Mesendoderm (in vitro differentiated cells): ENCODE data around the gene IL25.

ENCODE experiments used
- DNase-seq: peaks from one replicate; pipeline ENCODE4 v3.0.0; 2013
- H2AK5ac ChIP-seq: 2 replicates; pipeline ENCODE4 v1.6.1; 2013; ENCODE audit warnings: low read length, inconsistent platforms
- H2BK120ac ChIP-seq: 2 replicates; pipeline ENCODE4 v1.6.1; 2013; ENCODE audit warnings: low read depth, mild to moderate bottlenecking, low read length, moderate library complexity, mixed read lengths
- H2BK15ac ChIP-seq: replicated peaks from 2 replicates; pipeline ENCODE4 v1.6.1; 2013; ENCODE audit warnings: low read depth, mild to moderate bottlenecking, moderate library complexity
- H2BK5ac ChIP-seq: 2 replicates; pipeline ENCODE4 v1.6.1; 2013; ENCODE audit warnings: low read length, inconsistent platforms
- H3K18ac ChIP-seq: 2 replicates; pipeline ENCODE4 v1.6.1; 2013; ENCODE audit warnings: mild to moderate bottlenecking, low read length, mixed read lengths
- H3K23ac ChIP-seq: one replicate; pipeline ENCODE4 v1.6.1; 2013; ENCODE audit warnings: low read length
- H3K27ac ChIP-seq: 2 replicates; pipeline ENCODE4 v1.5.1; 2013; ENCODE audit warnings: low read depth, mild to moderate bottlenecking, inconsistent platforms, low read length, moderate library complexity
- H3K27me3 ChIP-seq: 2 replicates; pipeline ENCODE4 v1.6.1; 2013; ENCODE audit warnings: low read length, control low read depth, mild to moderate bottlenecking, inconsistent platforms; ENCODE audit not compliant: insufficient read depth, poor library complexity
- H3K36me3 ChIP-seq: 2 replicates; pipeline ENCODE4 v1.6.1; 2013; ENCODE audit warnings: low read length, inconsistent platforms; ENCODE audit not compliant: control insufficient read depth, insufficient read depth
- H3K4ac ChIP-seq: one replicate; pipeline ENCODE4 v1.6.1; 2013; ENCODE audit warnings: low read depth, mild to moderate bottlenecking, low read length, moderate library complexity
- H3K4me1 ChIP-seq: 2 replicates; pipeline ENCODE4 v1.6.1; 2013; ENCODE audit warnings: low read depth, low read length, inconsistent platforms; ENCODE audit not compliant: control insufficient read depth
- H3K4me2 ChIP-seq: 2 replicates; pipeline ENCODE4 v1.6.1; 2013; ENCODE audit warnings: low read length
- H3K4me3 ChIP-seq: 2 replicates; pipeline ENCODE4 v1.5.1; 2013; ENCODE audit warnings: mild to moderate bottlenecking, low read length
- H3K56ac ChIP-seq: one replicate; pipeline ENCODE4 v1.6.1; 2013; ENCODE audit warnings: low read length
- H3K79me1 ChIP-seq: 2 replicates; pipeline ENCODE4 v1.6.1; 2013; ENCODE audit warnings: low read length, inconsistent platforms
- H3K79me2 ChIP-seq: 2 replicates; pipeline ENCODE4 v1.6.1; 2013; ENCODE audit warnings: mild to moderate bottlenecking, low read length; ENCODE audit not compliant: control insufficient read depth, insufficient read depth
- H3K9ac ChIP-seq: 2 replicates; pipeline ENCODE4 v1.6.1; 2013; ENCODE audit warnings: low read length, inconsistent platforms
- H4K5ac ChIP-seq: one replicate; pipeline ENCODE4 v1.6.1; 2013; ENCODE audit warnings: low read length
- H4K8ac ChIP-seq: one replicate; pipeline ENCODE4 v1.6.1; 2013; ENCODE audit warnings: low read depth, mild to moderate bottlenecking, control low read depth, low read length, moderate library complexity
- WGBS: extraction: QIAGEN DNeasy Blood & Tissue Kit; methylation state at CpG from one replicate; pipeline ENCODE4 v1.1.7; 2013; ENCODE audit warnings: low lambda C conversion rate, missing lambda C conversion rate; ENCODE audit not compliant: insufficient coverage; ENCODE audit errors: extremely low coverage; 5-methylcytosine and 5-hydroxymethylcytosine counted together

IL25 gene

GRCh38 chr14:23356662-23357061 lies 15.9 kb upstream of the IL25 start:
- Histone ChIP-seq H3K56ac (no peak overlapping the region), H4K8ac (no peak overlapping the region), H3K23ac (no peak overlapping the region), H3K4me2 (no peak overlapping the region), H3K36me3 (no peaks in the 10 kb centered on the region), H3K27ac (no peak overlapping the region), H3K18ac (no peak overlapping the region), H3K4me3 (no peak overlapping the region), H3K4me1 (peaks cover 2% of the 10 kb centered on the region), H3K27me3 (no peaks in the 10 kb centered on the region), H3K4ac (no peak overlapping the region), H2BK5ac (no peak overlapping the region), H2BK15ac (no peak overlapping the region), H2AK5ac (no peak overlapping the region), H4K5ac (no peak overlapping the region), H2BK120ac (no peak overlapping the region), H3K79me1 (peaks cover 1% of the 10 kb centered on the region), H3K9ac (no peak overlapping the region), H3K79me2 (no peaks in the 10 kb centered on the region)
- no CpG with 5 or more reads among the region's 4 CpGs for whole genome bisulfite sequencing
- no peak for DNase-seq

DNA sequence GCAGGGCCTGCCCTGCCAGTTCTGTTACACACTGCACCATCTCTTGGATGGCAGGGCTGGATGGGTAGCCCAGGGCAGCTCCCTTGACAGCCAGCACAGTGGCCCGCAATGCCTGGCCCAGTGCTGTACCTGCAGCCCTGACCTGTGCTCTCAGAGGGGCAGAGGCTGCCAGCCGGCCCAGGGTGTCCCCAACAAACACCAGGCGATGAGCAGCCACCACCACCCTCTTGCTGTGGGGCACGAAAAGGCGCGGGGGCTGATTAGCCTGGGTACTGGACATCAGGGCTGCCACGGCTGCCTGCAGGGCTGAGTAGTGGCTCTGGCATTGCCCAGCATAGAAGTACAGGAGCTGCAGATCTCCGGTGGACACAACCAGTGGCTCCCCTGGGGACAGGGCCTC lies 15.3 kb upstream of the IL25 start:
- Histone ChIP-seq H3K4me2 (no peak overlapping the region), H3K79me2 (no peaks in the 10 kb centered on the region), H3K27me3 (no peaks in the 10 kb centered on the region), H3K27ac (no peak overlapping the region), H3K4me3 (no peak overlapping the region), H3K9ac (no peak overlapping the region), H2BK5ac (no peak overlapping the region), H2BK15ac (no peak overlapping the region), H4K5ac (no peak overlapping the region), H3K36me3 (no peaks in the 10 kb centered on the region), H3K4me1 (peaks cover 2% of the 10 kb centered on the region), H4K8ac (no peak overlapping the region), H3K56ac (no peak overlapping the region), H3K4ac (no peak overlapping the region), H3K23ac (no peak overlapping the region), H3K79me1 (peaks cover 6% of the 10 kb centered on the region), H3K18ac (no peak overlapping the region), H2BK120ac (no peak overlapping the region), H2AK5ac (no peak overlapping the region)
- no CpG with 5 or more reads among the region's 8 CpGs for WGBS
- DNase-seq, result no peak

DNA sequence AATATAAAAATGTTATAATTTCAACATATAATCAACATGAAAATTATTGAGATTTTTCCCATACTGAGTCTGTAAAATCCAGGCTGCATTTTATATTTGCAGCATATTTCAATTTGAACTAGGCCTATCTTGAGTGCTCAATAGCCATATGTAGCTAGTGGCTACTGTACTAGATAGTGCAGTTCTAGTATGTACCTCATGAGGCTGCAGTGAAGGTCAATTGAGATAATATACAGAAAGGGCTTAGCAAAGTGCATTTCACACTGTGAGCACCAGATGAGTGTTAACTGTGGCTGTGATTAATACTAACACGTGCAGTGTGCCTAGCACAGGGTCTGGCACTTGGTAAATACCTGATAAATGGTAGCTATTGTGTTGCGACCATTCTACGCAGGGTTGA lies 14.6 kb upstream of the IL25 start:
- Histone ChIP-seq H4K8ac (no peak overlapping the region), H3K27ac (no peak overlapping the region), H3K36me3 (no peaks in the 10 kb centered on the region), H3K4ac (no peak overlapping the region), H4K5ac (no peak overlapping the region), H3K4me3 (no peak overlapping the region), H3K79me1 (peaks cover 6% of the 10 kb centered on the region), H3K18ac (no peak overlapping the region), H2BK15ac (no peak overlapping the region), H2BK120ac (no peak overlapping the region), H2AK5ac (no peak overlapping the region), H3K9ac (no peak overlapping the region), H3K56ac (no peak overlapping the region), H3K27me3 (no peaks in the 10 kb centered on the region), H3K23ac (no peak overlapping the region), H3K4me1 (peaks cover 2% of the 10 kb centered on the region), H3K4me2 (no peak overlapping the region), H3K79me2 (no peaks in the 10 kb centered on the region), H2BK5ac (no peak overlapping the region)
- no CpG with 5 or more reads among the region's 3 CpGs for WGBS
- no peak for DNase-seq

DNA sequence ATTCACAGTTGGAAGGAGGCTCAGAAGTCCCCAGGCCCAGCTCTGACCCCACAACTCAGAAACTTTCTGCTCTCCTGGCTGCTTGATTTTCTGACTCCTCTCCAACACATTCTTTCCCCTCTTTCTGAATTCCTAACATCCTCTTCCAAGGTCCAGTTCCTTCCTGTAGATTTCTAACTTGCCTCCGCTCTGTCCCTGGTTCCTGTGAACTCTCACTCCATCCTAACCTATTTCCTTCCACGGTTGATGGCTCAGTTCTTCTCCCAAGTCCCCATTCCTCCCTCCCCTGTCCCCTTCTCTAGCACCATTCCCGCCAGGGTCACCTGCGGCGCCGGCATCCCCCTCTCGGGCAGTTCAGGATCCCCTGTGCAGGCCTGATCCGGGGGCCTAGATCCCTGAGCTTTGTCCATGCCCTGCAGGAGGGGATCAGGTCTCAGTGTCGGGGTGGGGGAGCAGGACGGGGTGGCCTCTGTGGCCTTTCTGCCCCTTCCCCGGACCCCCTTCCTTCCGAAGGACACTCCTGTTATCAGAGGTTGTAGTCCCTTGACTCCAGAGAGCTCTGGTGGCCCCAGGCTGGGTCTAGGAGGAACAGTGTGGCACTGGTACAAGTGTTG lies 13.9 kb upstream of the IL25 start:
- no peak overlapping the region for H3K23ac ChIP-seq
- H4K5ac ChIP-seq, result no peak overlapping the region
- H3K4me3 ChIP-seq, result no peak overlapping the region
- H3K27ac ChIP-seq, result no peak overlapping the region
- H2BK5ac ChIP-seq, result no peak overlapping the region
- H3K56ac ChIP-seq, result no peak overlapping the region
- H4K8ac ChIP-seq, result no peak overlapping the region
- H2BK15ac ChIP-seq, result no peak overlapping the region
- H2AK5ac ChIP-seq, result no peak overlapping the region
- H3K36me3 ChIP-seq, result no peaks in the 10 kb centered on the region
- H3K79me1 ChIP-seq, result peaks cover 8% of the 10 kb centered on the region
- no peaks in the 10 kb centered on the region for H3K79me2 ChIP-seq
- no peak overlapping the region for H3K9ac ChIP-seq
- H3K27me3 ChIP-seq, result no peaks in the 10 kb centered on the region
- no peak overlapping the region for H3K4me2 ChIP-seq
- H3K4ac ChIP-seq, result no peak overlapping the region
- no peak for DNase-seq
- H3K4me1 ChIP-seq, result no peaks in the 10 kb centered on the region
- no CpG with 5 or more reads among the region's 12 CpGs for WGBS
- no peak overlapping the region for H3K18ac ChIP-seq
- H2BK120ac ChIP-seq, result no peak overlapping the region

- Histone ChIP-seq H3K4me3 (no peak overlapping the region), H3K27ac (no peak overlapping the region), H2BK5ac (no peak overlapping the region), H2BK15ac (no peak overlapping the region), H3K79me2 (peaks cover 2% of the 10 kb centered on the region), H3K18ac (no peak overlapping the region), H3K4me1 (peaks cover 2% of the 10 kb centered on the region), H3K56ac (no peak overlapping the region), H3K4me2 (no peak overlapping the region), H3K4ac (no peak overlapping the region), H3K79me1 (peaks cover 8% of the 10 kb centered on the region), H3K23ac (no peak overlapping the region), H2BK120ac (no peak overlapping the region), H2AK5ac (no peak overlapping the region), H3K9ac (no peak overlapping the region), H4K5ac (no peak overlapping the region), H3K36me3 (no peaks in the 10 kb centered on the region), H3K27me3 (no peaks in the 10 kb centered on the region), H4K8ac (no peak overlapping the region)
- DNase-seq, result no peak
- no CpG with 5 or more reads among the region's 11 CpGs for WGBS
Observed at GRCh38 chr14:23359167-23359626, 13.4 kb upstream of the IL25 start.
